Breast epithelium (tissue), 4 donors: ENCODE data around the gene DDX42. TPM values are rescaled to one million over a fixed set of nuclear protein-coding genes. Genes with fewer than 3 reads are reported as not detected.

Experiments
- DNase-seq, 2 donors: peaks; one replicate each; pipeline ENCODE4 v3.0.0-alpha.2; 2019; ENCODE audit warnings: low spot score in 2 of 2
- H3K27ac ChIP-seq, 2 donors: fragments of 200-600 bp; sonication (generic) in 1 of 2; one replicate each; pipeline ENCODE4 v1.5.1; 2016 to 2019; ENCODE audit warnings: mild to moderate bottlenecking in 1 of 2
- H3K27me3 ChIP-seq, 2 donors: fragments of 200-600 bp; sonication (generic) in 1 of 2; one replicate each; pipeline versions ENCODE4 v1.5.1 to v1.6.0; 2017 to 2019; ENCODE audit warnings: control low read depth in 1 of 2, mild to moderate bottlenecking in 1 of 2
- H3K36me3 ChIP-seq: fragments of 200-600 bp; one replicate; pipeline ENCODE4 v1.5.1; 2019
- H3K4me1 ChIP-seq, 2 donors: fragments of 200-600 bp; sonication (generic); one replicate each; pipeline ENCODE4 v1.5.1; 2016 to 2019; ENCODE audit warnings: control low read depth in 1 of 2
- H3K4me3 ChIP-seq, 3 donors: fragments of 200-600 bp; sonication (generic); 1 replicate in 2 of 3; 2 replicates in 1 of 3; pipeline ENCODE4 v1.5.1; 2016 to 2019; ENCODE audit warnings: mild to moderate bottlenecking in 3 of 3, moderate library complexity in 2 of 3
- H3K9me3 ChIP-seq, 2 donors: fragments of 200-600 bp; sonication (generic) in 1 of 2; one replicate each; pipeline ENCODE4 v1.5.1; 2016 to 2019; ENCODE audit warnings: control low read depth in 1 of 2
- POLR2A ChIP-seq: fragments of 450-650 bp; IDR thresholded peaks from one replicate; pipeline ENCODE4 v1.6.1; 2016; ENCODE audit warnings: antibody characterized with exemption, mild to moderate bottlenecking, moderate library complexity
- POLR2AphosphoS5 ChIP-seq, 3 donors: sonication (generic); formaldehyde crosslinking; IDR thresholded peaks; one replicate each; pipeline ENCODE4 v1.6.1; 2017; ENCODE audit warnings: antibody characterized with exemption in 3 of 3
- intact Hi-C: fragments of 100-400 bp; cut with DNase I; formaldehyde crosslinking; loops from one replicate; pipeline ENCODE4 v1.15.1; 2023; ENCODE audit warnings: low total_unique reads
- total RNA-seq, 3 donors: library from RNA; depleted of rRNA; stranded (reverse); fragments of >200 nt; gene quantifications; one replicate each; pipeline ENCODE4 v1.1.0, GENCODE V29; 2016
- TF ChIP-seq, protein P1 (sequence below), 3 donors: fragments of 450-650 bp; IDR thresholded peaks; one replicate each; pipeline ENCODE4 v1.5.1; 2016 to 2017; ENCODE audit warnings: antibody characterized with exemption in 3 of 3, mild to moderate bottlenecking in 3 of 3, moderate library complexity in 3 of 3

DDX42 gene
- total RNA-seq, 3 donors from 2014 or later, result 131 to 139 (median 139) TPM

DNA sequence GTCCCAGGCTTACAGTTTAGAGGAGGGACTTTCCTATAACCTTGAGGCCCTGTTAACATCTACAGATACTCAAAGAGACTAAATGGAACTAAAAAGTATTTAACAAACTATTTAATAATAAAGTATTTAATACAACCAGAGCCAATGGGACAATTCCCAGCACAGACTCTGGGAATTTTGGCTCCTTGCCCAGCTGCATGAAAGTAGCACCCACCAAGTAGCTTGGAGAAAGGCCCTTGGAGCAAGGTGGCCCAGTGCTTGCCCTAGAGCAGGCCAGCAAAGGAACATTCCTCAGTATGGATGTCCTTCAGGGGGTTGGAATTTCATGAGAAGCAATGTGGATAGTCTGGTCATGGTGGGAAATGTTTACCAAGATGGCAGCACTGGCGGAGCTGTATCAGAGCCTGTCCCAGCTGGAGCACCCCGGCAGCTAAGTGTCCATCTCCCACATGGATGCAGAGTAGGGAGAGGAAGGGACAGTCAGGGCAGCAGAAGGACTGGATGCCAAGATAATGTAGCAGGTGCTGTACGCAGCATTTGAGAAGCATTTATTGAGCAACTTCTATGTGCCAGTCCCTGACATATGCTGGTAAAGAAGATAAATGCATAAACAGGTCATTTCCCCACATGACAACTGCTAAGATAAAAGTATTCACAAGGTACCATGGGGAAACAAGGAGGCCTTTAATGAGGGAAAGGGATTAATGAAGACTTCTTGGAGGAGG is 73.7 kb downstream of the DDX42 start:
- Histone ChIP-seq H3K36me3 (no peaks in the 10 kb centered on the region), H3K27me3 (no peaks in the 10 kb centered on the region), H3K9me3 (no peaks in the 10 kb centered on the region), H3K4me3 (peak overlapping the region in 1 of 3 donors; percentile 63), H3K27ac (no peak overlapping the region), H3K4me1 (peaks cover 0 to 5% of the 10 kb centered on the region in 2 donors)
- intact Hi-C loops, result no loop called here
- no peak for DNase-seq
- TF ChIP-seq, protein P1, sequence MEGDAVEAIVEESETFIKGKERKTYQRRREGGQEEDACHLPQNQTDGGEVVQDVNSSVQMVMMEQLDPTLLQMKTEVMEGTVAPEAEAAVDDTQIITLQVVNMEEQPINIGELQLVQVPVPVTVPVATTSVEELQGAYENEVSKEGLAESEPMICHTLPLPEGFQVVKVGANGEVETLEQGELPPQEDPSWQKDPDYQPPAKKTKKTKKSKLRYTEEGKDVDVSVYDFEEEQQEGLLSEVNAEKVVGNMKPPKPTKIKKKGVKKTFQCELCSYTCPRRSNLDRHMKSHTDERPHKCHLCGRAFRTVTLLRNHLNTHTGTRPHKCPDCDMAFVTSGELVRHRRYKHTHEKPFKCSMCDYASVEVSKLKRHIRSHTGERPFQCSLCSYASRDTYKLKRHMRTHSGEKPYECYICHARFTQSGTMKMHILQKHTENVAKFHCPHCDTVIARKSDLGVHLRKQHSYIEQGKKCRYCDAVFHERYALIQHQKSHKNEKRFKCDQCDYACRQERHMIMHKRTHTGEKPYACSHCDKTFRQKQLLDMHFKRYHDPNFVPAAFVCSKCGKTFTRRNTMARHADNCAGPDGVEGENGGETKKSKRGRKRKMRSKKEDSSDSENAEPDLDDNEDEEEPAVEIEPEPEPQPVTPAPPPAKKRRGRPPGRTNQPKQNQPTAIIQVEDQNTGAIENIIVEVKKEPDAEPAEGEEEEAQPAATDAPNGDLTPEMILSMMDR (IDR thresholded peaks at IDR 0.05), result no peak
- TF ChIP-seq POLR2A (no peak), POLR2AphosphoS5 (IDR thresholded peaks at IDR 0.05) (no peak)

DNA sequence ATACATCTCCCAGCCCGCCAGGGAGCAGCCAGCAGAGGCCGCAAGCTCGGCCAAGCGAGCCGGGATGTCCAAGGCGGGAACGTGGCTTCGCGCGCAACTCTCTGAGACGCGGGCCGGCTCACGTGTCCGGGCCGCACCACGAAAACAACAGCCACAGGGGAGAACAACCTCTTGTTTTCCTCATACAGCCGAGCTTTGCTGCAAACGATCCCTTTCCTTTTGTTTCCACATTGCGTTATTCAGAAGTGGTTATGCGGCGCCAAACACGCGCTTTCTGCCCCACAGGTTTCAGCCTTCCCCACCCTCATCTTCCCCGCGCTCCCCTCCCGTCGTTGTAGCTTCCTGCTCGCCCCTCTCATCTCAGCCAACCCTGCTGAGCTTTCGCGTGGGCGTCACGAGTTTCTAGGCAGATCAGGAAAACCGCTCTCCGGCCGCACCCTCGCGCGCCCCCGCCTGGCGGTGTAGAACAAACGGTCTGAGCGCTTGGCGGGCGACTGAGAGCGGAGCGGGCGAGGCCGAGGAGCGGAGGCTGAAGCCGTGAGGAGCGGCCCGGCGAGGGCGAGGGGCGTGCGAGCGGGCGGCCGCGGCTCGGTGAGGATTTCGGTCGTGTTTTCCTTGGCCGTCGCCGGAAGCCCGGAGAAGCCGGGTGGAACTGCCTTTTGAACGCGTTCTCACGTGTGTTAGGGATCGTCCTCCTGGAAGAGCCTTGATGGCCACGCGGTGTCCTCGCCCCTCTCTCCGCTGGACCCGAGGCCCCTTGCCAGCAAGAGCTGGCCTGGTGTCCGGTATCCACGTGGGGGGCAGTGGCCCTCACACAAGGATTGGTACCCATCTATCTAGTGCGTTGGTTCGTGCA is 75.1 kb downstream of the DDX42 start:
- no peaks in the 10 kb centered on the region for H3K9me3 ChIP-seq
- no peaks in the 10 kb centered on the region for H3K4me1 ChIP-seq
- intact Hi-C loops, result no loop called here
- H3K36me3 ChIP-seq, result no peaks in the 10 kb centered on the region
- peak; percentile 88 to 91 for DNase-seq
- TF ChIP-seq POLR2A (no peak), POLR2AphosphoS5 (IDR thresholded peaks at IDR 0.05) (peak; percentile 60 to 96 (median 79))
- TF ChIP-seq, protein P1 (IDR thresholded peaks at IDR 0.05), result peak; percentile 31 to 68 (median 56)
- peak overlapping the region; percentile 29 to 63 (median 43) for H3K4me3 ChIP-seq
- peak overlapping the region; percentile 49 to 68 for H3K27ac ChIP-seq
- H3K27me3 ChIP-seq, result no peaks in the 10 kb centered on the region

DNA sequence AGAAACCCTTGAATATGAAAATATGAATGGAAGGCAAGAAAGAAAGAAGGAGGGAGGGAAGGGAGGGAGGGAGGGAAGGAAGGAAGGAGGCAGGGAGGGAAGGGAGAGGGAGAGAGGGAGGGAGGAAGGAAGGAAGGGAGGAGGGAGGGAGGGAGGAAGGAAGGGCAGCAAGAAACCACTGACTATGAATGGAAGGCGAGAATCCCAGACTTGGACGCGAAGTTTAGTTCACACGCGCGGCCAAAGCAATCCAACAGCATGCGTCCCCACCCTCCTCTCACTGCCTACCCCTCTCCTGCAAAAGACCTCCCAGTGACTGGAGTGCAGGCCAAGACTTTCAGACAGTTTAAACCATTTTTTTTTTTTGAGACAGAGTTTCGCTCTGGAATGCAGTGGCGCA is 76.4 kb downstream of the DDX42 start:
- no peaks in the 10 kb centered on the region for H3K36me3 ChIP-seq
- no peaks in the 10 kb centered on the region for H3K9me3 ChIP-seq
- H3K4me1 ChIP-seq, result no peaks in the 10 kb centered on the region
- no peak overlapping the region for H3K4me3 ChIP-seq
- TF ChIP-seq POLR2AphosphoS5 (IDR thresholded peaks at IDR 0.05) (no peak), POLR2A (no peak)
- TF ChIP-seq, protein P1 (IDR thresholded peaks at IDR 0.05), result no peak
- intact Hi-C loops, result no loop called here
- H3K27me3 ChIP-seq, result no peaks in the 10 kb centered on the region
- no peak overlapping the region for H3K27ac ChIP-seq
- no peak for DNase-seq

DNA sequence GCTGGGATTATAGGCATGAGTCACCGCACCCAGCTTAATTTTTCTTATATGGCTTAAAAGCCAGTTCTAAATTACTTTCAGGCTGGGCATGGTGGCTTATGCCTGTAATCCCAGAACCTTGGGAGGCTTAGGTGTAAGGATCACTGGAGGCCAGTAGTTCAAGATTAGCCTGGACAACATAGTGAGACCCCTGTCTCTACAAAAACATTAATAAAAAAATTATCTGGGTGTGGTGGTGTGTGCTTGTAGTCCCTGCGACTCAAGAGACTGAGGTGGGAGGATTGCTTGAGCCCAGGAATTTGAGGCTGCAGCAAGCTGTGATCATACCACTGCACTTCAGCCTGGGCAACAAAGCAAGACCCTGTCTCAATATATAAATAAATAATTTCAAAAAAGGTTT is 79.3 kb downstream of the DDX42 start:
- no peak for DNase-seq
- Histone ChIP-seq H3K36me3 (no peaks in the 10 kb centered on the region), H3K9me3 (no peaks in the 10 kb centered on the region), H3K27me3 (no peaks in the 10 kb centered on the region), H3K4me1 (no peaks in the 10 kb centered on the region), H3K4me3 (no peak overlapping the region), H3K27ac (no peak overlapping the region)
- intact Hi-C loops, result no loop called here
- no peak for TF ChIP-seq POLR2A
- TF ChIP-seq POLR2AphosphoS5 (IDR thresholded peaks at IDR 0.05), result no peak
- TF ChIP-seq, protein P1 (IDR thresholded peaks at IDR 0.05), result no peak

DNA sequence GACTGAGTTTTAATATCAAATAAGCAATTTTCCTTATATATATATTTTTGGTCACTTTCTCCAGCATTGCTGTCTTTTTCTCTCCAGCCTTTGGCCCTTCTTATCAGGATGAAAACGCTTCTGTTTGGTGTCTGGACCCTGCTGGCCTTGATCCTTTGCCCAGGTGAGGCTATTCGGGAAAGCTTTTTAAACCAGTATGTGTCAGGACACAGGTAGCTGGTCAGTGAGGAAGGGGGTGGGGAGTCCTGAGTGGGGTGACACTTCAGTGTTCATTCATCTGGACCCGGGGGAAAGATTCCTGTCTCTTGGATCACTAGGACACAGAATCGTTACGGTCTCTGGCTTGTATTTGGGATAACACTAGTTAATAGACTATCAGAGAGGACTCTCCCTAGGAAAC is 80.7 kb downstream of the DDX42 start:
- DNase-seq, result no peak
- H3K9me3 ChIP-seq, result no peaks in the 10 kb centered on the region
- intact Hi-C loops, result no loop called here
- no peaks in the 10 kb centered on the region for H3K36me3 ChIP-seq
- no peaks in the 10 kb centered on the region for H3K27me3 ChIP-seq
- H3K4me3 ChIP-seq, result no peak overlapping the region
- no peak overlapping the region for H3K27ac ChIP-seq
- H3K4me1 ChIP-seq, result no peaks in the 10 kb centered on the region
- TF ChIP-seq POLR2A (no peak), POLR2AphosphoS5 (IDR thresholded peaks at IDR 0.05) (no peak)
- TF ChIP-seq, protein P1 (IDR thresholded peaks at IDR 0.05), result no peak
